NT2/D1 (cell line): Measurements from ENCODE around the gene BANP.

ENCODE experiments used
- SUZ12 ChIP-seq: IDR thresholded peaks from 2 replicates; pipeline ENCODE4 v1.6.1; 2011; ENCODE audit not compliant: insufficient read length, insufficient read depth; ENCODE audit errors: extremely low read depth
- YY1 ChIP-seq: IDR thresholded peaks from 2 replicates; pipeline ENCODE4 v1.6.1; 2011; ENCODE audit not compliant: insufficient read length, insufficient read depth
- ZNF274 ChIP-seq: IDR thresholded peaks from 2 replicates; pipeline ENCODE4 v1.6.1; 2011; ENCODE audit warnings: mild to moderate bottlenecking, low read depth, low read length

DNA sequence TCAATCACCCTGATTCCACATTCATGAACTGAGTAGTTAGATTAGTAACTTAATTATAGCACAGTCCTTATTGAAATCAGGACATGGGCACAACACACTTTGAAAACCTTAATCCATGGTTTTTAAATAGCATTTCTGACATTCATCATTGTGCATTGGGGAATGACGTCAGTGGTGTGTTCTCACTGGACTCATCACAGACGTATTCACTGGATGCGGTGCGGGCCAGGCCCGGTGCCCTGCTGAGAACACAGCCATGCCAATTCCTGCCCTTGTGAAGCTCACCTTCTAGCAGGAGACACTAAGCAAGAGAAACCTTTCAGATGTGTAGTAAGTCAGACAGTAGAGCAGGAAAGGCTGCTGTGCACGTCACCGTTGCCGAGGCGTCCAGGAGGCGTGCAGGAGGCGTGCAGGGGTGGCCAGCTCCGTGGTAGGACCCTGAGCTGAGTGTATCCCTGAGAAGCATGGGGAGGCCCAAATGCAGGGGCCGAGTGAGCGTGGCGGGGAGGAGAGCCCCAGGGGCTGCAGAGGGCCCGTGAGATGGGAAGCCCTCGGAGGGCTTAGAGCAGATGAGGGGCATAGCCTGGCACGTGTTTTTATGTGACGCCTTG, 12.9 kb downstream of the BANP start:
- TF ChIP-seq YY1 = no peak
- TF ChIP-seq ZNF274 = no peak
- no peak for TF ChIP-seq SUZ12
